GM18907 (cell line): ENCODE measurements around the gene SET.
"Not testable (repeated sequence)": the region's sequence is repeated elsewhere in the genome, so short reads cannot be mapped to it uniquely, and the experiment has no call there.

ENCODE experiments used
- ATAC-seq: cut with Tn5 transposase; IDR thresholded peaks from one replicate; pipeline ENCODE4 v1.9.1; 2021; ENCODE audit warnings: mild to moderate bottlenecking, moderate library complexity; ENCODE audit not compliant: unreplicated experiment

SET gene, protein sequence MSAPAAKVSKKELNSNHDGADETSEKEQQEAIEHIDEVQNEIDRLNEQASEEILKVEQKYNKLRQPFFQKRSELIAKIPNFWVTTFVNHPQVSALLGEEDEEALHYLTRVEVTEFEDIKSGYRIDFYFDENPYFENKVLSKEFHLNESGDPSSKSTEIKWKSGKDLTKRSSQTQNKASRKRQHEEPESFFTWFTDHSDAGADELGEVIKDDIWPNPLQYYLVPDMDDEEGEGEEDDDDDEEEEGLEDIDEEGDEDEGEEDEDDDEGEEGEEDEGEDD

DNA sequence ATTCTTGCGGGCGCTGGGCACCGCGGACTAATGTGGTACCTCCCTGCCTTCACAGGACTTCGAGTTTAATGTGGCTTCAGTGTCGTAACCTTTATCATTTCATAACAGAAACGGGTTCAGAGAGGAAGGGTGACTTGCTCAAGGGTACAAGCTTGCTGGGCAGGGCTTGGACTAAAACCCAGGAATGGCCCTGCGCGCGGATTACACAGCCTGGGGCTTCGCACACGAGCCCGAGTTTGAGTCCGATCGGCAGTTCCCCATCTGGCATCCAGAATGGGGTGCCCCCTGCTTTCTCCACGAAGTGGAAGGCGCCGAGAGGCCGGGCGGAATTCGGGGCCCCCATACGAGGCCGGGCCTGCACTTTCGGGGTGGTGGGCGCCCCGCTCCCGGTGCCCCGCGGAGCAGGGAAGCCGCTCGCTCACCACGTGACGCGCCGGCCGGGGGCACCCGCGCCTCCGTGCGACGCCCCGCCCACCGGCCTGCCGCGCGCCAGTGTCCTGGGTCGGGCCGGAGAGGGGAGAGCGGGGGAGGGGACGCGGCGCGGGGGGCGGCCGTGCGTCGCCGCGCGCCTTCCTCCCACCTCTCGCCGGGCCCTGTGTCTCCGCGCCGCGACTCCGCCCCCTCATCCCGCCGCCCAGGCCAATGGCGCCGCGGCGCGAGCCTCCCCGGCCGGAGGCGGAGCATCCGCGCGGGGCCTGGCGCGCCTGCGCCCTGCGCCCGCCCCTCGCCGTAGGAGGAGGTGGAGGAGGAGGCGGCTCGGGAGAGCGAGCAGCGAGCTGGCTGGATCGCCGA, at the start of gene SET:
Gene SET (plus strand): TSS at position 722 of the 792 bp plus-strand sequence. CDS start 361 bp downstream, outside the sequence.
- peak; percentile 67 for ATAC-seq

DNA sequence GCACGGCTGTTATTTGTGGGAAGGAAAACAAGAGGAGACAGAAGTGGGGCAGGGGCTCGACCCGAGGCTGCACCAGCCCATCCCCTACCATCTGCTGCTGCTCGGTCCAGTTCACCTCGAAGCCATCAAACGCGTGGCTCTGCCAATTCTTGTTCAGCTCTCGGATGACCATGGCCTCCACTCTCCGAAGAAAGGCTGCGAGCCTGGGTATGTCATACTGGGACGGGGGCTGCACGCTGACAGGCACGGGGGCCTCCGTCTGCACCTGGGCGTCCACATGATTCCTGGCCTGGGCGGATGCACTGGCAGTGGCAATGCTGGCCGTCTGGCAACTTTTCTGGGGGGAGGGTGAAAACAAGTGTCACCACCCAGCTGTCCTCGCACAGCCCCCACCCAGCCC, 48.4 kb upstream of the SET start:
- ATAC-seq: no peak

DNA sequence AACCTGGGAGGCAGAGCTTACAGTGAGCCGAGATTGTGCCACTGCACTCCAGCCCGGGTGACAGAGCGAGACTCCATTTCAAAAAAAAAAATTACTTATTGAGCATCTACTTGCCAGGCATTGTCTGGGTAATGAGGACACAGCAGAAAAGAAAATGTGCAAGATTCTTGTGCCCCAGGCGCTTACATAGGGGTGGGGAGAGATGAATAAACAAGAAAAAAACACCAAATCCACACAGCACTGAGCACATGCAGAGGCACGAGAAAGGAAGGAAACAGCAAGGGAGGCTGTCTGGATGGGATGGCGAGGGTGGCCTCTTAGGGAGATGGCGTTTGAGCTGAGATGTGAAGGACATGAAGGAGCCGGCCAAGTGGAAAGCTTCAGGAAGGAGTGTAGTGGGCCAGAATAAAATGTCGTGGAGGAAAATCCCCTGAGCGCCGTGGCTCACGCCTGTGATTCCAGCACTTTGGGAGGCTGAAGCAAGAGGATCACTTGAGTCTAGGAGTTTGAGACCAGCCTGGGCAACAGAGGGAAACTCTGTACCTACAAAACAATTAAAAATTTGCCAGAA, 46.3 kb upstream of the SET start:
- no peak for ATAC-seq

DNA sequence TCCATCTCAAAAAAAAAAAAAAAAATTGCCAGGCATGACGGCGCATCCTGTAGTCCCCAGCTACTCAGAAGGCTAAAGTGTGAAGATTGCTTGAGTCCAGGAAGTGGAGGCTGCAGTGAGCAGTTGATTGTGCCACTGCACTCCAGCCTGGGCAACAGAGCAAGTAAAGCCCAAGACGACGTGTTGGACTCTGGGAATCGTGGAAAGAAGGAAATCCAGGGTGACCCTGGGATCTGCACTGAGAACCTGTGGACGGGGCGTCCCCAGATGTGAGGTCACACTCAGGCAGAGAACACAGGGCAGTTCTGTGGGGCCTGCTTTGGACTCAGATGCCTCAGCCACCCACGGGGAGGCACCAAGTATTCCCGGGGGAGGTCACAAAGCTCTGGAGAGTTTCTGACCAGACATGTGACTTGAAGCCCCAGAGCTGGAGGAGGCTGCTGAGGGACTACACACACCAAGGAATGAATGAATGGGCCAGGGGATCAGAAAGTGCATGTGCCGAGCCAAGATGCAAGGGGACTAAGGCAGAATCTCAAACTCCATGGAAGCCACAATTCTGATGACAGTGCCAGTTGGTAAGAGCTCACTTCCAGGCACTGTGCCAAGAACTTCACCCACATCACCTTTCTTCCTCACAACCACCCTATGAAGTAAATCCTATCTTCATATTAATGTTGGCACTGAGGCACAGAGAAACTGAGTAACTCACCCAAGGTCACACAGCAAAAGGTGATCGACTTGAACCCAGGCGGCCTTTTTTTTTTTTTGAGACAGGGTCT, 45.3 kb upstream of the SET start:
- peak; percentile 51 for ATAC-seq

DNA sequence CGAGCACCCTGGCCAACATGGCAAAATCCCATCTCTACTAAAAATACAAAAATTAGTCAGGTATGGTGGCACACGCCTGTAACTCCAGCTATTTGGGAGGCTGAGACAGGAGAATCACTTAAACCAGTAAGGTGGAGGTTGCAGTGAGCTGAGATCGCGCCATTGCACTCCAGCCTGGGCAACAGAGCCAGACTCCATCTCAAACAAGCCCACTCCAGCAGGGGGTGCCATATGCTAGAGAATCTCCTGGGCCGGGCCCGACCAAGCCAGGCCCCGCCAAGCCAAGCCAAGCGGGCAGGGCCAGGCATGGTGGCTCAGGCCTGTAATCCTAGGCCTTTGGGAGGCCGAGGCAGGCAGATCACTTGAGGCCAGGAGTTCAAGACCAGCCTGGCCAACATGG, 40.8 kb upstream of the SET start:
- not testable (repeated sequence) for ATAC-seq

DNA sequence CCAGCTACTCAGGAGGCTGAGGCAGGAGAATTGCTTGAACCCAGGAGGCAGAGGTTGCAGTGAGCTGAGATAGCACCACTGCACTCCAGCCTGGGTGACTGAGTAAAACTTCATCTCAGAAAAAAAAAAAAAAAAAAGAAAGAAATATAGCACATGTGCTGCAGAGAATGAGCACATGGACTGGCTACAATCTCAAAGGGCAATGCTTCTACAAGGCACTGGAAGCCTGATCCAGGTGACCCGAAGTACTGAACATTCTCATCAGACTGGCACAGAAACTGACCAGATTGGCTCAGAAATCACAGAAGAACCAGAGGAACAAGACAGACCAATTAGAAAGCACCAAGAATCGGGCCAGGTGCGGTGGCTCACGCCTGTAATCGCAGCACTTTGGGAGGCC, 37.2 kb upstream of the SET start:
- ATAC-seq: no peak

DNA sequence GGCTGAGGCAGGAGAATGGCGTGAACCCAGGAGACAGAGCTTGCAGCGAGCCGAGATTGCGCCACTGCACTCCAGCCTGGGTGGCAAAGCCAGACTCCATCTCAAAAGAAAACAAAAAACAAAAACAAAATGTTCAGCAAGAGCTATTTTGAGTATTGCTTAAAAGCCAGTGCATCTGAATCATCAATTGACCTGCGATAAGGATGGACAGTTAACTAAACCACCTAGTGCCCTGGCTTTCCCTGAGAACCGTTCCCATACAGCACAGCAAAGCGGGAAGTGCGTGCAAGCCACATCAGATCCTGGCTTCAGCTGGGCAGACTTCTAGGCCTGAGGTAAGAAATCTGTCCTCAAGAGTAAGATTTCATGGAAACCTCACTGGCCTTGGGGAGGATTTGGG, 35.1 kb upstream of the SET start:
- no peak for ATAC-seq

DNA sequence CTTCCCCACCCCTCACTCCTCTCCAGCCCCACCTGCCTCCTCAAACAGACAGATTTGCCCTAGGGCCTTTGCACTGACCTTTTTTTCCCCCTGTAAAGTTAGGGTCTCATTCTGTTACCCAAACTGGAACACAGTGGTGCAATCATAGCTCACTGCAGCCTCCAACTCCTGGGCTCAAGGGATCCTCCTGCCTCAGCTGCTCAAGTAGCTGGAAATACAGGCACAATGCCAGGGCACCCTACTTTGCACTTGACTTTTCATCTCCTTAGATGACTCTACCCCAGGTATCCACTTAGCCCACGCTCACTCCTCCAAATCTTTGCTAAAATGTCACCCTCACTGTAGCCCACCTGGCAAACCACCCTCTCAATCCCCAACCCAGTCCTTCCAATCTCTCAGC, 34.5 kb upstream of the SET start:
- ATAC-seq: no peak

DNA sequence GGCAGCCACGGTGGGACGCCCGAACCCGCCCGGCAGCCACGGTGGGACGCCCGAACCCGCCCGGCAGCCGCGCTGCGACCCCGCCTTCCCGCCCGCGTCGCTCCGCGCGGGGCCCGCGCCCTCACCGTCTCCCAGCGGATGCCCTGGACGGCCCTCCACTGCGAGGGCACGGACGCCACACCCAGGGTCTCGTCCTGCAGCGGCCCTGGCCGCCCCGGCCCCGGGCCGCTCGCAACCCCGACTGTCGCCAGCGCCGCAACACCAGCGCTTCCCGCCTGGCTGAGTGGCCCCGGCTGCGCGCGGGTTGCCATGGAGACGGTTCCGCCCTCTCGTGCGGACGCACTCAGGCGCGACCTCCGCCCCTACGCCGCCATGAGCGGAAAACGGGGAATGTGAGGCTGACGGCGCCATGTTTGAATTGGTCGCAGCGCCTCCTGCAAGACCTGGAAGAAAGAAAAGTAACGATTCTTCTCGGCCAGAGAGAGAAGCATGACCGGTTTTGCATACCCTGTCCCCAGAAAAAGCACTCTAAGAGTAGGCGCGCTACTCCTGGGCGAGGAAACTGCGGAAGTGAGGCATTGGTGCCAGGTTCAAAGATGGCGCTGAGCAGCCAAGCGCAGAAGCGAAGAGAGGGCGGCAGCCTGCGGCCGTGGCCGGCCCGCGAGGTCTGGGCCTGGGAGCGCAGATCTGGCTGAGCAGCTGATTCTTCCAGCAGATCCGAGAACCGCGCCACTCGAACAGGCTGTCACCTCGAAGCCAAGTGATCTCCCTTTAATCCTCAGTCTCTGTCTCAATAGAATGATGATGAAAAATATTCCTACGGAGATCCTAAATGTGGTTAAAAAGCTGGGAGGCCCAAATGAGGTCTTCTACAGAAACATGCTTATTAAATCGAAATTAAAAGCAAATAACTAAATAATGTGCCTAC, 32.3 kb upstream of the SET start, which contains the start of gene DYNC2I2:
Gene DYNC2I2 (minus strand): TSS at position 432 of the 928 bp plus-strand sequence. CDS start 121 bp downstream, at position 311.
- ATAC-seq: peak; percentile 70

DNA sequence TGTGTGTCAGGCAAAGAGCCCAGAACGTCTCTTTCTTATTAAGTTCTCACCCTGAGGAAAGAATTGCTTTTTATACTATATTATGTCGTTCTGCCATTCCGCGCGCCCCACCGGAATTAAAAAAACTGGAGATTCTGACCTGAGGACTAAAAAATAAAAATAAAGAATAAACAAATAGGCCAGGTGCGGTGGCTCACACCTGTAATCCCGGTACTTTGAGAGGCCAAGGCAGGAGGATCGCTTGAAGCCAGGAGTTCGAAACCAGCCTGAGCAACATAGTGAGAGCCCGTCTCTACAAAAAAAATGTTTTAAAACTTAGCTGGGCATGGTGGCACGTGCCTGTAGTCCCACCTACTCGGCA, 31.7 kb upstream of the SET start:
- ATAC-seq: no peak

DNA sequence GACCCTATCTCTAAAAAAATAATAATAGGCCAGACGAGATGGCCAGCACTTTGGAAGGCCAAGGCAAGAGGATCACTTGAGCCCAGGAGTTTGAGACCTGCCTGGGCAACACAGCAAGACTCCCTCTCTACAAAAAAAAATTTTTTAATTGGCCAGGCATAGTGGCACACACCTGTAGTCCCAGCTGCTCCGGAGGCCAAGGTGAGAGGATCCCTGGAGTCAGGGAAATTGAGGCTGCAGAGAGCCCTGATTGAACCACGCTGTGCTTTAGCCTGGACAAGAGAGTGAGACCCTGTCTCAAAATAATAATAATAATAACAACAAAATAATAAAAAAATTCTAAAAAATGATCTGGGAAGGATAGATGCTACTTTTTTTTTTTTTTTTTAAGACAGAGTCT, 31.2 kb upstream of the SET start:
- no peak for ATAC-seq

DNA sequence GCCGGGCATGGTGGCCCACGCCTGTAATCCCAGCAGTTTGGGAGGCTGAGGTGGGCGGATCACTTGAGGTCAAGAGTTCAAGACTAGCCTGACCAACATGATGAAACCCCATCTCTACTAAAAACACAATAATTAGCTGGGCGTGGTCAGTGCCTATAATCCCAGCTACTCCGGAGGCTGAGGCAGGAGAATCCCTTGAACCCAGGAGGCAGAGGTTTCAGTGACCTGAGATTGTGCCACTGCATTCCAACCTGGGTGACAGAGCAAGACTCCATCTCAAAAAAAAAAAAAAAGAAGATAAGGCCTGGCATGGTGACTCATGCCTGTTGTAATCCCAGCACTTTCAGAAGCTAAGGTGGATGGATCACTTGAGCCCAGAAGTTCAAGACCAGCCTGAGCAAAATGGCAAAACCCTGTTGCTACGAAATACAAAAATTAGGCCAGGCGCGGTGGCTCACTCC, 22.5 kb upstream of the SET start:
- ATAC-seq: not testable (repeated sequence)

DNA sequence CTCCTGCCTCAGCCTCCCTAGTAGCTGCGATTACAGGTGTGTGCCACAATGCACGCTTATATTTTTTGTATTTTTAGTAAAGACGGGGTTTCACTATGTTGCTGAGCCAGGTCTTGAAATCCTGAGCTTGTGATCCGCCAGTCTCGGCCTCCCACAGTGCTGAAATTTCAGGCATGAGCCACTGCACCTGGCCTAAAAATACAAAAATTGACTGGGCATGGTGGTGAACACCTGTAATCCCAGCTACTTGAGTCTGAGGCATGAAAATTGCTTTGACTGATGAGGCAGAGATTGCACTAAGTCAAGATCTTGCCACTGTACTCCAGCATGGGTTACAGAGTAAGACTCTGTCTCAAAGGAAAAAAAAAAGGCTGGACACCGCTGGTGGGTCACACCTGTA, 19.2 kb upstream of the SET start:
- no peak for ATAC-seq

DNA sequence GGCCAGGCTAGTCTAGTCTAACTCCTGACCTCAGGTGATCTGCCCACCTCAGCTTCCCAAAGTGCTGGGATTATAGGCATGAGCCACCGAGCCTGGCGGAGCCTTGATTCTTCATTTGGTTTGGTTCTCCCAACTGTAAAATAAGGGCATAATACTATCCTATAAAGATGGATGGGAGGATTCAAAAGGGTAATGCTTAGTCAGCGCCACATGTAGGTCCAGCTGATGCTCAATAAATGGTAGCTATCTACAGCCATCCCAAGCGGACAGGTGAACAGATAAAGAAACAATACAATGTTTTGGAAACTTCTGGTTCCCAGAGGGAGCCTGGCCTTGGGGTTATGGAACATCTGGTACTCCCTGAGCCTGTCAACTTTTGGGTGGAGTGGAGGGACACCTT, 13.6 kb upstream of the SET start:
- no peak for ATAC-seq

DNA sequence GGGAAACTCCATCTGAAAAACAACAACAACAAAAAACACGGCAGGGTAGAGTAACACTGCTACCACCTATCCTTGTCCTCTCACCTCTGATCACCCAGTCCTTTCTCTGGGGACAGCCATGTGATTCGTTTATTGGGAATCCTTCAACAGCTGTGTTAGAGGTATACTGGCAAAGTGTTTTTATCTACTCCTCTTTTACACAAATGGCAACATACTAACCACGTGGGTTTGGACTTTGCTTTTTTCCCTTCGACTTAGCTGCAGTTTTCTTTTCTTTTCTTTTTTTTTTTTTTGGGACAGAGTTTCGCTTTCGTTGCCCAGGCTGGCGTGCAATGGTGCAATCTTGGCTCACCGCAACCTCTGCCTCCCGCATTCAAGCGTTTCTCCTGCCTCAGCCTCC, 11.2 kb upstream of the SET start:
- ATAC-seq: no peak

DNA sequence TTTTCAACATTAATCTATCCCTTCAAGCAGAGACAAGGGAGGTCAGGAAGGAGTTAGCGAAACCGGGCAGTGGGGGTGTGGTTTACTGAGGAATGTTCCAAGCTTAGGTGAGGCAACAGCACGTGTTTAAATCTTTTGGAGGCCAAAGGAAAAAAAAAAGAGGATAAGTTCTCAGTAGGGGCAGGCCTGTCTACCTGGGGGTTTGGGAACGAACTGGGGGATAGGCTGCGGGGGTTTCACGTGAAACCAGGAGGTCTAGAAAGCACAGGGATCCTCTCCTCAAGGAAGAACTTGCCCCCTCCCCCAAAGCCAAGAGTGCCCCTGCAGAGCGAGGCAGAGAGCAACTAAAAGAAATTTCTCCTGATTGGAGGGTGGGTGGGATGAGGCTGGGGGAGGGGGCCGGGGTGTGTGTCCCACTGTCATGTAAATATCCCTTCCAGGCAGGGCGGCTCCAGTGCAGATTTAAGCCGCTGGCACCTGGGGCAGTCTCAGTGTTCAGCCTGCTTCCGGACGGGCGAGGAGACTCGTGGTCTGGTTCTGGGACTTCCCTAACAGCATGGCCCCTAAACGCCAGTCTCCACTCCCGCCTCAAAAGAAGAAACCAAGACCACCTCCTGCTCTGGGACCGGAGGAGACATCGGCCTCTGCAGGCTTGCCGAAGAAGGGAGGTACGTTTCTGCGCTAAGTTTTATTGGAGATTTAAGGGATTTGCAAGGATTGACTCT, 5.5 kb upstream of the SET start:
- ATAC-seq: peak; percentile 30

DNA sequence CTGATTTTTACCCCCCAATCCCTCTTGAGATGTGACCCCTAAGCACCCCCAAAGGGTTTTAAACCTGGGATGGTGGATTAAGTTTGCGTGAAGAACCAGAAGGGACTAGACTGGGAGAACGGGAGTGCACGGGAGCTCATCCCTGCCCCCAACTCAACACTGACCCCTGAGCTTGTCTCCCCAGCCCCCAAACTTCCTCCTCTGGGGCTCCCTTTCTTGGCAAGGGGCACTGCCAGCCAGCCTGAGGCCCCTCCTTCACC, 5.0 kb upstream of the SET start:
- no peak for ATAC-seq

DNA sequence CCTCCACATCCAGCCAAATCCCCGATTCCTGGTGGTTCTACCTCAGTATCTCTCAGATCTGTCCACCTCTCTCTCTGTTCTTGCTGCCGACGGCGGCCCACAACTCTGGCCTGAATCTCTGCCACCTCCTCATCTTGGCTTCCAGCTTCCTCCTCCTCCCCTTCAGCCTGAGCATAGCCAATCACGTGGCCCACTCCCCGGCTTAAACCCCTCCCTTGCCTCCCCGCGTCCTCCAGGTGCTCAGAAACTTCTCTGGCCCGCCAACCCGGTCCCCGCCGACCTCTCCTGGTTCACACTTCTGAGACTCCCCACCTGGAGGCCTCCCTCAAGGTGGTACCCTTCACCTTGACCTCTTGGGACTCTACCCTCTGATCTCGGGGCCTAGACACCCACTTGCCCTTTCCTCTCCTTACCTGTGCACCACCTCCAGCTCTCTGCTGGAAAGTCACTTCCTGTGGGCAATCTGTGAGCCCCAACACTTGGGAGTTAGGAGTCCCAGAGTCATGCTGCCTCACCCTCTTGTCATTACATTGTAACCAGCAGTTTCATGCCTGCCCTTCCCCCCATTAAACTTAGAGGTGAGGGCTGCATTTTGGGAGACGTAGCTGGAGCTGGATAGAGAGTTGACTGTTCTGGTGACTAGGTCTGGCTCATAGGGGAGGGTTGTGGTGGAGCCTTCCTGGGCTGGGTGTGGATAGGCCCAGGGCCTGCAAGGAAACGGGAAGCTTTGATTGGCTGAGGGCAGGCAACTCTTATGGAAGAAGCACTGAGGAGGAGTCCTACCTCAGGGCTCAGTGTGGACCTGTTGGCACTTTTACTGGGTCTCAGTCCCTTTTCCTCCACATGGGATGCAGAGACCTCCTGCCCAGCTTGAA, 4.5 kb upstream of the SET start:
- ATAC-seq: peak; percentile 36
